NCI-H69 (cell line): ENCODE results near the gene C17orf50.

Experiments used
- DNase-seq: peaks from one replicate; lab custom pipeline; 2025; lab: John Stamatoyannopoulos, UW

The C17orf50 gene

DNA sequence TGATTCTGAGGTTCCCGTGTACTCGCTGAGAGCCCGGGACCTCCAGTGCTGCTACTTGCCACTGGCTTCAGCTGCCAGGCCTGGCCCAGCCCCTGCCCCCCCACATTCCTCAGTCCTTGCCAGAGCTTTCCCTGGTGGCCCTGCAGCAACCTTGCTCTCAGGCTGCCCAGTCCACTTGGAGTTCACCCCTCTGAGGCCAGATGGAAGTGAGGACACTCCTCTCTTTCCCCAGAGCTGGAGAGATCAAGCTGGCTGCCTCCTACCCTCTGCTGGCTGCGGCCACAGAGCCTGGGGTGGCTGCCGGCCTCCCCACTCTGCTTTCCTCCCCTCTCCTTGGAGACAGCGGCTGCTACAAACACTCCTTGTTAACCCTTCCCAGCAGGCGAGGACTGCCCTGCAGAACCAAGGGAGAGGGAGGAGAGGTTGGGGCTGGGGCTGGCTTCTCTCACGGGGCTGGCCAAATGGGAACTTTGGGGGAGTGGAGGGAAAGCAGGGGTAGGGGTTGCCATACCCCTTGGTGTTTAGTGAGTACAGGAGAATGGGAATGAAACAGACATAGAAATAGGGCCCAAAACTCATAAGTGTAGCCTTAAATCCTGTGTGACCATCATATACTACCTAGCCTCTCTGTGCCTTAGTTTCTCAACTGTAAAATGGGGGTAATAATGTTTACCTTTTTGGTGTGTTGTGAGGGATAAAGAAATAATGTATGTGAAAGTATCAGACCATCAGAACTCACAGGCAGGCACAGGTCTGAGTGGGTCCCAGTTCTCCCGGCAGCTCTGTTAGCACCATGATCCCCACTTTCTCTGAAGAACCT lies 7.5 kb upstream of the C17orf50 start, which contains the start of gene GAS2L2:
GAS2L2 (minus strand) TSS at position 295 of the 820 bp plus-strand sequence. CDS start 389 bp downstream, outside the sequence.
- DNase-seq: no peak

- DNase-seq: no peak
Observed at GRCh38 chr17:35757243-35757642, 3.4 kb upstream of the C17orf50 start.

- DNase-seq: no peak
Observed at GRCh38 chr17:35761601-35762000, 914 bp downstream of the C17orf50 start.

- no peak for DNase-seq
Observed at GRCh38 chr17:35763767-35764122, 3.1 kb downstream of the C17orf50 start.

DNA sequence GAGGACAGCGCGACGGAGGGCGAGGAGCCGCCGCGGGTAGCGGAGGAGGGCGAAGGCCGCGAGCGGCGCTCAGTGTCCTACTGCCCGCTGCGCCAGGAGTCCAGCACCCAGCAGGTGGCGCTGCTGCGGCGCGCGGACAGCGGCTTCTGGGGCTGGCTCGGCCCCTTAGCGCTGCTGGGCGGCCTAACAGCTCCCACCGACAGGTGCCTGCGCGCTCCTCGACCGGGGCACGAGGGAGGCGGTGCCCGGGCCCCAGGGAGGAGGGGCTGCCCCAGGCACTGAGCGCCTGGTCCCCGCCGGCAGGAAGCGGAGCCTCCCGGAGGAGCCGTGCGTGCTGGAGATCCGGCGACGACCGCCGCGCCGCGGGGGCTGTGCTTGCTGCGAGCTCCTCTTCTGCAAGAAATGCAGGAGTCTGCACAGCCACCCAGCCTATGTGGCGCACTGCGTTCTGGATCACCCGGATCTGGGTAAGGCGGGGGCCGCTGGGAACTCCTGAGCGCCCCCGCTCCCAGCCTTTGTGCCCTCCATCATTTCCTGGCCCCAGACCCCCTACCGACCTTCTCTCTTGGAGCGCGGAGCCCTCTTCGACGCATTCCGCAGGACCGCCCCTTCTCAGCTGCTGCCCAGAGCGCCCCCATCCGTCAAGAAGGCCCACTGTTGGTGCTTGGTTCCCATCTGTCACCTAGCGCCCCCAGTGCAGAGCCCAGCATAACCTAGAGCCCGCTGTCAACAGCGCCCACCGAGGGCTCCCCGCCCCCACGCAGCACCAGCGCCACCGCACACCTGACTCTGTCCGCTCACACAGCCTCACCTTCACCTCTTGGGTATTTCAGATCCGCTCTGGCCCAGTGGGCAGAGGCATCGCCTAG lies 3.7 kb downstream of the C17orf50 start:
- DNase-seq: peak; percentile 95

DNA sequence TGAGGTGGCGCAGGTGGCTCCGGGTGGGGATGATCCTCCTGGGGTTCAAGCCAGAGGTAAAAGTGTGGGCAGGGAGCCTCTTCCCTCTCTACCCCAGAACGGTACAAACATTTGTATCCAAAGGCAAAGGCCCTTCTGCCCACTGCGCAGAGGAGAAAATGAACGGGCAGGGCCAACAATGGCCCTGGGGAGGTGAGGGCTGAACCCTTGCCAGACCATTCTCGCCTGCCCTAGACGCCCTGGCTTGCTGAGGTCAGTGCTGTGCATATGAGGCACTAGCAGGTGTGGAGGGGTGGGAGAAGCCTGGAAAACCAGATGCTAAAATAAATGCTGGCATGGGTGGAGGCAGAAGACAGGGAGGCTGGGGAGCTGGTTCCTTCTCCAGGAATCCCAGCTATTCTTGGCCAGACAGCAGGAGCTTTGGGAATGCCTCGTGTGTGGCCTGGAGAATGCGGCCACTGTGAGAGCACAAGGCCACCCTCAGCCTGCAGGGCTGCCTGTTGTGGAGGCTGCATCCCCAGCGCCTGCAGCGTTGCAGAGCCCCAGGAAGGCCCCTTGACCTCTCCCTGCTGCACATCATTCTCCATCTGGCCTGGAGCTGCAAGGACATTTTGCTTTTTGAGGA lies 4.5 kb downstream of the C17orf50 start:
- no peak for DNase-seq

- no peak for DNase-seq
Observed at GRCh38 chr17:35765756-35766488, 5.2 kb downstream of the C17orf50 start.

DNA sequence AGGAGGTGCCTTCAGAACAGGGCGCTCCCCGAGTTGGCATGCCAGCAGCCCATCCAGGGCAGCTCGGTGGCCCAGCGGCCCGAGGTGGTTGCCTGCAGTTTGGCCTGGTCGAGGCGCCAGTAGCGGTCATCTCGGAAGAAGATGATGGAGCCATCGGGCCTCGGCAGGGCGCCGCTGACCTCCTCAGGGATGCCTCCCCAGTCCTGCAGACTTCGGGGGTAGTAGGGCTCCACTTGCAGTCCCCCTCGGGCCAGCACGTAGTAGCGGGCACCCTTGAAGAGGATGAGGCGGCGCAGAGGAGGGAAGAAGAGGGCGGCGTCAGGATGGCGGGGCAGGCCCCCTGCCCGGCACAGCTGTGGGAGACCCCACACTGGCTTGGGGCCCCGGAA lies 5.8 kb downstream of the C17orf50 start:
- no peak for DNase-seq

DNA sequence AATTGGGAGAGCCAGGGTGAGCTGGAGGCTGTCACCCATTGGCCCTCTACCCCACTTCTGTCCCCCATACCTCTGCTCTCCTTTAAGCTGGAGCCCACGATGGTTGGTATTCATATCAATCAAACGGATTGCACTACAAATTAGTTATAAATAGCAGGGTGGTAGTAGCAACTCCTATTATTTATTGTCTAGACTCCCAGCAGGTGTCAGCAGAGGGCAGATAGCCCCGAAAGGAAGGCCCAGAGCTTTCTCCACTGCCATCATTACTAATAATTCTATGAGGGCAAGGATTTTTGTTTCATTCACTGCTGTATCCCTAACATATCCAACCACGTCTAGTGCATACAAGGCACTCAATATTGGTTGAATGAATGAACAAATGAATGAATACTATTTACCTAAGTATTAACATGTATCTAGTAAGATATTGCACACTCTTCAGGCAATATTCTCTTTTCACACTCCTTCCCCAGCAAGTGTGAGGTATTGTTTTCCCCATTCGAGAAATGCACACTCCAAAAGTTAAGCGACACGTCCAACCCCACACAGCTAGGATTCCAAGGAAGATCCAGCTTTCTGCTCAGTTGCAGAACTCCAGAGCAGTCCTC lies 6.3 kb downstream of the C17orf50 start:
- peak; percentile 37 for DNase-seq

DNA sequence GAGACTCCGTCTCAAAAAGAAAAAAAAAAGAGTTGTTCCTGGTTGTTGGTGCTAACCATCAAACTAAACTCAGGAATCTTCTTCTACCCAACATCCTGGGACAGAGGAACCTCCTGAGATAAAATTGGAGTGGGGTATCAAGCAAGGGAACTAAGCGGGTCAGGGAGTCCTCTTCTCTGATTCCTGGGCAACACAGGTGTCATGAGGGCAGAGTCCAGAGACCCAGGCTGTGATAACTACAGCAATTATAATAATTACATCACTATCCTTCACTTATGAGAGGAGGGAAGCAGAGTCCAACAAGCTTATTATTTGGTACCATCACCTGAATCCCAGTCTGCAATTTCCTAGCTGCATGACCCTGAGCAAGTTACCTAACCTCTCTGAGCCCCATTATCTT lies 8.1 kb downstream of the C17orf50 start:
- DNase-seq: no peak

DNA sequence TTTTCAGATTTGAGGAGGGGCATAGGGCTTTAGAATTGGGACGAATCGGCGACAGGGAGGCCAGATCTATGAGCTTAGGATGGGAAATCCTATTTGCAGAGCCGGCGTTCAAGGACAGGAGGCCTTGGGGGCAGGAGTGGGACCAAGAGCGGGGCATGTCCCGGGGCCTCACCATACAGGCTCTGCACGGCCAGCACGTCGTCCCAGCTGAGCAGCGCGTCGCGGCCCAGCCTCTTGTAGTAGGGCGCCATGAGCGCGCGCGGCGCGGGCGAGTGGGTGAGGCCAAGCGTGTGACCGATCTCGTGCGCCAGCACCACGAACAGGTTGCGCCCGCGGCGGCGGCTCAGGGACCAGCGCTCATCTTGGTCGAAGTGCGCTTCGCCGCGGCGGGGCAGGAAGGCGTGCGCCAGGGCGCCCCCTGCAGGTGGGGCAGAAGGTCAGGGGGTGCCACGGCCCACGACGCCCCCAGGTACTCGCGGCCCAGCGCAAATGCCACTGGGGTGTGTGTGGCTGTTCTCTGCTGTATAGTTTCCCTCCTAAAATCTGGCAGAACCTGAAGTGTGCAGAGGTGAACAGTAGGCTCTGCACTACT lies 9.3 kb downstream of the C17orf50 start:
- DNase-seq: no peak

GRCh38 chr17:35773129-35773528 lies 12.4 kb downstream of the C17orf50 start:
- no peak for DNase-seq

DNA sequence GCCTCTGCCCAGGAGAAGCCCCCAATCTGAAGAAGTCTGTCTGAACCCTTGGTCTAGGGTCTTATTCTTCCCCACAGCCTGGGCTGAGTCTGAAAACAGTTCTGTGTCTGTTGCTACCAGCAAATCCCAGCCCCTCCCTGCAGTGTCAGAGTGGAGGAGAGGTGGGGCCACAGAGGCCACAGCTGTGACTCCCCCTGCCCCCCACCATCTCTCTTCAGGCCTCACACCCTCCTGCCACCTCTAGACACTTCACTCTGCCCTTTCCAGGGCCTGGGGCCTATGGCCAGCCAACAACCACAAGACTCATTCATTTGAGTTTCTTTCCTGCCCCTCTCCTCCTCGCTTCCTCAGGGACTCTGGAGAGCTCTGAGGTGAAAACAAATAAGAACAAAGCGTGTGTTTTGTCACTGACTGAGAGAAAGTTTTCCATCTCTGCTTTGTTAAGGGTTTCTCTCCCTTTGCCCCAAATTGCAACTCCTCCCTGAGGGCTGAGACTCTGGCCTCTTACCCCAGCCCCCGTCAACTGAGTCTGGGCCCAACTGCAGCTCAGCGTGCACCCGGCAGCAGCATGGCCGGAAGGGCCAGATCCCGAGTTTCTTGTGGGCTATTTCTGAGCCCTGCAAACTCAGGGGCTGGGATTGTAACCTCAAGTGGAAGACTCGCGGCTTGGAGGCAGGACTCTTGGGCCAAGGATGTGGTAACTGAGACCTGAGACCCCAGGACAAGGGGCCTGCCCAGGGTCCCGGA lies 13.2 kb downstream of the C17orf50 start:
- DNase-seq: no peak

GRCh38 chr17:35774499-35774898 lies 13.8 kb downstream of the C17orf50 start:
- DNase-seq: peak; percentile 57

DNA sequence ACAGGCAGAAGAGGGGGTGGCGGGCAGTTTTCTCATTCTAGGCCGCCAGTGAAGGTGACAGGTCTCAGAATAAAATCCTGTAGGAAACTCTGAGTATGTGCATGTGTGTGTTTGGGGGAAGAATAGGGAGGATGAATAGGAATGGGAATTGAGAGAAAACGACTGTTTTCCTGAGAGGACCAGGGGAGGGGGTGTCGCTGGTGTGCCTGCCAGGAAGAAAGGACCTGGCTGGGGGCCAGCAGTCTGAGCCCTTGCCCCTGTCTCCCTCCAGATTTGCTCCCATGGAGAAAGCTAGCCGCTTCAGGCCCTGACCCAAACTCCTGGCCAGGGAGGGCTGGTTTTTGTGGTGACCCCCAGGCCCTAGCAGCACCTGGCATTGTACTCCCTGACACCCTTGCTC lies 14.4 kb downstream of the C17orf50 start:
- DNase-seq: peak; percentile 22

DNA sequence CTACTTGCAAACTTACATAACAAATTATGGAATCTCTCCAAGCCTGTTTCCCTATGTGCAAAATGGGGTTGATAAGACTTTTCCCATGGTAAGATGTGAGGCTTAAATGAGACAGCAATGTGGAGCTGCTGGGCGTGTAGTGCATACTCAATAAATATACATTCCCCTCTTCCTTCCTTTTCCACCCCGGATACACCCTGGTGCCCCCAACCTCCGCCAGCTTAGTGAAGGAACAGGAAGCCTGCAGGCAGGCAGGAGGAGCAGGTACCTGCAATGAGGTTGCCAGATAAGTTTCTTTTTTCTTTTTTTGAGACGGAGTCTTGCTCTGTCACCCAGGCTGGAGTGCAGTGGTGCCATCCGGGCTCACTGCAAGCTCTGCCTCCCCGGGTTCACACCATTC lies 14.9 kb downstream of the C17orf50 start:
- no peak for DNase-seq

- no peak for DNase-seq
Observed at GRCh38 chr17:35778641-35779196, 18.0 kb downstream of the C17orf50 start.

DNA sequence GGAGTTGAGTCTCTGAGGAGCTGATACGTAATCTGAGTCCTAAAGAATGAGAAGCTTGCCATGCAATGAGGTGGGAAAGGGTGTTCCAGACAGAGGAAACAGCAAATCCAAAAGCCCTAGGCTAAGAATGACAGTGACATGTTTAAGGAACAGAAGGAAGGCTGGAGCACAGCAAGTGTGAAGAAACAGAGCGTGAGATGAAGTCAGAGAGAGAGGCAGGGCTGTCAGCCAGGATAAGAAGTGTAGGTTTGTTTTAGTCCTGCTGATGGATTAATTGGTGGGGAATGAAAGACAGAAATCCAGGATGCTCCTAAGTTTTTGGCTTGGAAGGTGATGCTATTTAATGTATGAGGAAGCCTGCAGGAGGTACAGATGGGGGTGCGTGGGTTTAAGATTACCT lies 20.3 kb downstream of the C17orf50 start:
- no peak for DNase-seq

GRCh38 chr17:35784895-35785294 lies 24.2 kb downstream of the C17orf50 start:
- no peak for DNase-seq

DNA sequence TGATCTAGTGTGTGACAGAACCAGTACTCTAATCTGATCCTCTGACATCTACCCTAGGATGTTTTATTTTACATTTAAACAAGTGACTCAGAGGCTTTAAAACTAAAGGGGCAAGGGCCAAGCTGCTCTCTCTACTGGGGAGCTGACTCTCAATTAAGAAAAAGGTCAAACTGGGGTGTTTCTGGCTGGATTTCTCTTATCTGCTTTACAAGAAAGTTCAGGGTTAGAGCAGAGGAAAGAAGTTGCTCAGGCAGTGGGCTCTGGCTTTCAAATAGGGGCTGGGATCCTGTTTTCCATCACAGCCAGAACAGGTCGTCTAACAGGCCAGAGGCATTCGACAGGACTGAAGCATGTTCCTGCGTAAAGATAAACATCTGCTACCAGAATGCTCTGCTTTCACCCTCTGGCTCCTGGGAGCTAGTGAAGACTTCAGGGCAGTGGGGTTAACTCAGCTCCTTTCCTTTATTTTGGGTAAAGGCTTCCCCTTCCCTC lies 26.3 kb downstream of the C17orf50 start:
- DNase-seq: no peak
